Measurements from ENCODE around the gene ST3GAL5. TPM values are rescaled to one million over a fixed set of nuclear protein-coding genes. Genes with fewer than 3 reads are reported as not detected.
"Not testable (repeated sequence)": the region's sequence is repeated elsewhere in the genome, so short reads cannot be mapped to it uniquely, and the experiment has no call there.

The ST3GAL5 gene
- total RNA-seq, 2 experiments from 2014 or later, result 7.4 to 11.3 TPM

GRCh38 chr2:85935170-85935745 is 46.5 kb upstream of the ST3GAL5 start:
- H3K4me2 ChIP-seq (ENCODE audit: low read length), result no peak overlapping the region

GRCh38 chr2:85933753-85934594 is 45.2 kb upstream of the ST3GAL5 start:
- no peak for DNase-seq (ENCODE audit: low spot score)
- Histone ChIP-seq H3K9me2 (ENCODE audit: insufficient read depth, low read length) (no peaks in the 10 kb centered on the region), H3K9me3 (ENCODE audit: low read length) (no peaks in the 10 kb centered on the region), H3K36me3 (ENCODE audit: insufficient read depth, low read length) (no peaks in the 10 kb centered on the region), H3K79me2 (ENCODE audit: insufficient read depth, low read depth, low read length) (no peaks in the 10 kb centered on the region), H3K4me2 (ENCODE audit: low read length) (no peak overlapping the region), H3K4me3 (ENCODE audit: low read depth, low read length, poor library complexity, severe bottlenecking) (no peak overlapping the region), H3K4me1 (ENCODE audit: insufficient read depth, low read length, poor library complexity, severe bottlenecking) (no peaks in the 10 kb centered on the region), H3K27ac (ENCODE audit: low read depth, low read length, poor library complexity, severe bottlenecking) (no peak overlapping the region), H2AFZ (ENCODE audit: low read length) (no peak overlapping the region), H4K20me1 (ENCODE audit: insufficient read depth, low read length) (no peaks in the 10 kb centered on the region)
- ChIA-PET POLR2A (interaction anchor here (0.6 kb wide), 1 partner anchor 582 kb away, joined by 6 read pairs; no protein-coding TSS in a partner anchor), CTCF (ENCODE audit: unreplicated experiment) (no interaction called here)
- intact Hi-C loops (cut with micrococcal nuclease; ENCODE audit: unreplicated experiment), result no loop called here
- no TSS peak for BruUV-seq (replicated peaks)
- no peak for TF ChIP-seq CTCF (conservative IDR thresholded peaks at IDR 0.05; ENCODE audit: low read length)
- no peak for TF ChIP-seq EZH2phosphoT487 (IDR thresholded peaks at IDR 0.05; ENCODE audit: borderline replicate concordance, low read depth, low read length)

More at GRCh38 chr2:85935170-85935745, 46.5 kb upstream of the ST3GAL5 start:
- H3K9me3 ChIP-seq (ENCODE audit: low read length), result no peaks in the 10 kb centered on the region
- no peak overlapping the region for H2AFZ ChIP-seq (ENCODE audit: low read length)
- H3K36me3 ChIP-seq (ENCODE audit: insufficient read depth, low read length), result no peaks in the 10 kb centered on the region
- no peak overlapping the region for H3K4me3 ChIP-seq (ENCODE audit: low read depth, low read length, poor library complexity, severe bottlenecking)
- no peaks in the 10 kb centered on the region for H3K9me2 ChIP-seq (ENCODE audit: insufficient read depth, low read length)
- no peaks in the 10 kb centered on the region for H3K79me2 ChIP-seq (ENCODE audit: insufficient read depth, low read depth, low read length)
- no TSS peak for BruUV-seq (replicated peaks)
- DNase-seq (ENCODE audit: low spot score), result no peak
- ChIA-PET POLR2A (interaction anchor here (0.6 kb wide), 1 partner anchor 96 kb away, joined by 3 read pairs; no protein-coding TSS in a partner anchor), CTCF (ENCODE audit: unreplicated experiment) (no interaction called here)
- no peak overlapping the region for H3K27ac ChIP-seq (ENCODE audit: low read depth, low read length, poor library complexity, severe bottlenecking)
- H3K4me1 ChIP-seq (ENCODE audit: insufficient read depth, low read length, poor library complexity, severe bottlenecking), result no peaks in the 10 kb centered on the region
- no peaks in the 10 kb centered on the region for H4K20me1 ChIP-seq (ENCODE audit: insufficient read depth, low read length)
- intact Hi-C loops (cut with micrococcal nuclease; ENCODE audit: unreplicated experiment), result no loop called here
- TF ChIP-seq CTCF (conservative IDR thresholded peaks at IDR 0.05; ENCODE audit: low read length) (no peak), EZH2phosphoT487 (IDR thresholded peaks at IDR 0.05; ENCODE audit: borderline replicate concordance, low read depth, low read length) (no peak)

GRCh38 chr2:85931151-85931550 is 42.4 kb upstream of the ST3GAL5 start:
- H3K4me2 ChIP-seq (ENCODE audit: low read length); H3K36me3 ChIP-seq (ENCODE audit: insufficient read depth, low read length); BruUV-seq (replicated peaks); CTCF ChIA-PET (ENCODE audit: unreplicated experiment); H3K27ac ChIP-seq (ENCODE audit: low read depth, low read length, poor library complexity, severe bottlenecking); DNase-seq (ENCODE audit: low spot score); intact Hi-C loops (cut with micrococcal nuclease; ENCODE audit: unreplicated experiment); H3K9me3 ChIP-seq (ENCODE audit: low read length); POLR2A ChIA-PET; H3K4me3 ChIP-seq (ENCODE audit: low read depth, low read length, poor library complexity, severe bottlenecking); H3K79me2 ChIP-seq (ENCODE audit: insufficient read depth, low read depth, low read length); H3K9me2 ChIP-seq (ENCODE audit: insufficient read depth, low read length); H3K4me1 ChIP-seq (ENCODE audit: insufficient read depth, low read length, poor library complexity, severe bottlenecking); H4K20me1 ChIP-seq (ENCODE audit: insufficient read depth, low read length); H2AFZ ChIP-seq (ENCODE audit: low read length): not testable (repeated sequence)

All from OCI-LY7 (cell line).